Vagina (tissue), 2 donors: ENCODE data around the gene PIP4K2C. TPM values are rescaled to one million over a fixed set of nuclear protein-coding genes. Genes with fewer than 3 reads are reported as not detected.
"Not testable (repeated sequence)": the region's sequence is repeated elsewhere in the genome, so short reads cannot be mapped to it uniquely, and the experiment has no call there.

Source experiments
- DNase-seq, 2 donors: peaks; one replicate each; pipeline ENCODE4 v3.0.0-alpha.2; 2017; ENCODE audit errors: extremely low spot score in 2 of 2
- H3K27ac ChIP-seq: fragments of 200-600 bp; sonication (generic); one replicate; pipeline ENCODE4 v1.5.1; 2019
- H3K27me3 ChIP-seq: fragments of 200-600 bp; sonication (generic); one replicate; pipeline ENCODE4 v1.5.1; 2019
- H3K36me3 ChIP-seq, 2 donors: fragments of 200-600 bp; sonication (generic); one replicate each; pipeline ENCODE4 v1.5.1; 2017 to 2019
- H3K4me1 ChIP-seq: fragments of 200-600 bp; sonication (generic); one replicate; pipeline ENCODE4 v1.5.1; 2019
- H3K4me3 ChIP-seq, 2 donors: fragments of 200-600 bp; sonication (generic); 1 replicate in 1 of 2; 2 replicates in 1 of 2; pipeline ENCODE4 v1.5.1; 2016 to 2019
- H3K9me3 ChIP-seq: fragments of 200-600 bp; sonication (generic); one replicate; pipeline ENCODE4 v1.5.1; 2019
- POLR2A ChIP-seq, 2 donors: fragments of 450-650 bp; IDR thresholded peaks; one replicate each; pipeline ENCODE4 v1.6.1; 2017; ENCODE audit warnings: antibody characterized with exemption in 2 of 2, mild to moderate bottlenecking in 2 of 2, moderate library complexity in 2 of 2
- POLR2AphosphoS5 ChIP-seq, 2 donors: sonication (generic); formaldehyde crosslinking; IDR thresholded peaks; one replicate each; pipeline ENCODE4 v1.9.0; 2017; ENCODE audit warnings: antibody characterized with exemption in 2 of 2, mild to moderate bottlenecking in 2 of 2, low read depth in 1 of 2; ENCODE audit not compliant: insufficient read depth in 1 of 2
- intact Hi-C: fragments of 100-400 bp; cut with DNase I; formaldehyde crosslinking; loops from one replicate; pipeline ENCODE4 v1.15.1; 2023
- total RNA-seq: library from RNA; depleted of rRNA; stranded (reverse); fragments of >200 nt; gene quantifications from one replicate; pipeline ENCODE4 v1.2.3, GENCODE V29; 2016
- TF ChIP-seq, protein P1 (sequence below), 3 experiments: fragments of 450-650 bp in 2 of 3; fragments of 200-600 bp in 1 of 3; sonication (generic) in 1 of 3; IDR thresholded peaks; one replicate each; pipeline ENCODE4 v1.5.1; 2017 to 2019; ENCODE audit warnings: antibody characterized with exemption in 3 of 3, mild to moderate bottlenecking in 2 of 3, moderate library complexity in 2 of 3

The PIP4K2C gene
- total RNA-seq, 1 donor from 2014 or later = 16.7 TPM

DNA sequence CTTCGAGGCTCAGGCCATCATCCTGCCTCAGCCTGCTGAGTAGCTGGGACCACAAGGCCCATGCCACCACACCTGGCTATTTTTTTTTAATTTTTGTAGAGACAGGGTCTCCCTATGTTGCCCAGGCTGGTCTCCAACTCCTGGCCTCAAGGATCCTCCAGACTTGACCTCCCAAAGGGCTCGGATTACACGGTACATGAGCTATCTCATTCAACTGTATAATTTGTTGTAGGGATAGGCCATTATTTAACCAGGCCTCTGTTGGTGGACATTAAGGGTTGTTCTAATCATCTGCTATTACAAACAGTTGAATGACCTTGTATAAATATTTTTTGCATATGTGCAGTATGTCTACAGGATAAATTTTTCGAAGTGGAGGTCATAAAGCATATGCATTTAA is 32.1 kb upstream of the PIP4K2C start:
- Histone ChIP-seq H3K4me1 (no peaks in the 10 kb centered on the region), H3K27me3 (no peaks in the 10 kb centered on the region), H3K36me3 (no peaks in the 10 kb centered on the region), H3K27ac (no peak overlapping the region), H3K9me3 (no peaks in the 10 kb centered on the region), H3K4me3 (no peak overlapping the region)
- TF ChIP-seq, protein P1, sequence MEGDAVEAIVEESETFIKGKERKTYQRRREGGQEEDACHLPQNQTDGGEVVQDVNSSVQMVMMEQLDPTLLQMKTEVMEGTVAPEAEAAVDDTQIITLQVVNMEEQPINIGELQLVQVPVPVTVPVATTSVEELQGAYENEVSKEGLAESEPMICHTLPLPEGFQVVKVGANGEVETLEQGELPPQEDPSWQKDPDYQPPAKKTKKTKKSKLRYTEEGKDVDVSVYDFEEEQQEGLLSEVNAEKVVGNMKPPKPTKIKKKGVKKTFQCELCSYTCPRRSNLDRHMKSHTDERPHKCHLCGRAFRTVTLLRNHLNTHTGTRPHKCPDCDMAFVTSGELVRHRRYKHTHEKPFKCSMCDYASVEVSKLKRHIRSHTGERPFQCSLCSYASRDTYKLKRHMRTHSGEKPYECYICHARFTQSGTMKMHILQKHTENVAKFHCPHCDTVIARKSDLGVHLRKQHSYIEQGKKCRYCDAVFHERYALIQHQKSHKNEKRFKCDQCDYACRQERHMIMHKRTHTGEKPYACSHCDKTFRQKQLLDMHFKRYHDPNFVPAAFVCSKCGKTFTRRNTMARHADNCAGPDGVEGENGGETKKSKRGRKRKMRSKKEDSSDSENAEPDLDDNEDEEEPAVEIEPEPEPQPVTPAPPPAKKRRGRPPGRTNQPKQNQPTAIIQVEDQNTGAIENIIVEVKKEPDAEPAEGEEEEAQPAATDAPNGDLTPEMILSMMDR (IDR thresholded peaks at IDR 0.05) = no peak
- TF ChIP-seq POLR2AphosphoS5 (IDR thresholded peaks at IDR 0.05; ENCODE audit: insufficient read depth in 1 of 2, low read depth in 1 of 2) (no peak), POLR2A (IDR thresholded peaks at IDR 0.05) (no peak)
- intact Hi-C loops = no loop called here
- DNase-seq = no peak

DNA sequence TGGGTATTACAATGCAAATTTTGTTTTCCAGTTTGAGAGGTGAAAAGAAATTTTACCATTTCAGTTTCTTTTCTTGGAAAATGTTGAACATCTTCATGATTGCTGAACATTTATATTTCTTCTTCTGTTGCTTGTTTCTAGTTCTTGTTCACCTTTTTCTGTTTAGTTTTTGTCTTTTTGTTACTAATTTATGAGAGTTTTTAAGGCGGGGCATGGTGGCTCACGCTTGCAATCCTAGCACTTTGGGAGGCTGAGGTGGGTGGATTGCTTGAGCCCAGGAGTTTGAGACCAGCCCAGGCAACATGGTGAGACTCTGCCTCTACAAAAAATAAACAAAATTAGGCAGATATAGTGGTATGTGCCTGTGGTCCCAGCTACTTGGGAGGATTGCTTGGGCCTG is 30.5 kb upstream of the PIP4K2C start:
- Histone ChIP-seq H3K27ac (no peak overlapping the region), H3K4me3 (no peak overlapping the region), H3K4me1 (no peaks in the 10 kb centered on the region), H3K36me3 (no peaks in the 10 kb centered on the region), H3K9me3 (no peaks in the 10 kb centered on the region), H3K27me3 (no peaks in the 10 kb centered on the region)
- TF ChIP-seq POLR2A (IDR thresholded peaks at IDR 0.05) (no peak), POLR2AphosphoS5 (IDR thresholded peaks at IDR 0.05; ENCODE audit: insufficient read depth in 1 of 2, low read depth in 1 of 2) (no peak)
- intact Hi-C loops = no loop called here
- no peak for DNase-seq

GRCh38 chr12:57561117-57561516 is 29.9 kb upstream of the PIP4K2C start:
- H3K4me3 ChIP-seq, H3K9me3 ChIP-seq, intact Hi-C loops, H3K36me3 ChIP-seq, DNase-seq, H3K27ac ChIP-seq, H3K27me3 ChIP-seq, H3K4me1 ChIP-seq: not testable (repeated sequence)

GRCh38 chr12:57563358-57563757 is 27.6 kb upstream of the PIP4K2C start:
- H3K4me3 ChIP-seq = no peak overlapping the region
- no peak overlapping the region for H3K27ac ChIP-seq
- intact Hi-C loops = no loop called here
- H3K9me3 ChIP-seq = no peaks in the 10 kb centered on the region
- H3K4me1 ChIP-seq = no peaks in the 10 kb centered on the region
- no peak for DNase-seq
- no peak for TF ChIP-seq POLR2A (IDR thresholded peaks at IDR 0.05)
- no peaks in the 10 kb centered on the region for H3K36me3 ChIP-seq
- H3K27me3 ChIP-seq = no peaks in the 10 kb centered on the region

GRCh38 chr12:57564178-57564740 is 26.7 kb upstream of the PIP4K2C start:
- Histone ChIP-seq H3K4me3 (no peak overlapping the region), H3K27me3 (no peaks in the 10 kb centered on the region), H3K4me1 (no peaks in the 10 kb centered on the region), H3K36me3 (no peaks in the 10 kb centered on the region), H3K9me3 (no peaks in the 10 kb centered on the region), H3K27ac (no peak overlapping the region)
- DNase-seq = no peak
- intact Hi-C loops = no loop called here
- TF ChIP-seq, protein P1 (IDR thresholded peaks at IDR 0.05) = no peak
- TF ChIP-seq POLR2A (IDR thresholded peaks at IDR 0.05) = no peak
- no peak for TF ChIP-seq POLR2AphosphoS5 (IDR thresholded peaks at IDR 0.05; ENCODE audit: insufficient read depth in 1 of 2, low read depth in 1 of 2)

DNA sequence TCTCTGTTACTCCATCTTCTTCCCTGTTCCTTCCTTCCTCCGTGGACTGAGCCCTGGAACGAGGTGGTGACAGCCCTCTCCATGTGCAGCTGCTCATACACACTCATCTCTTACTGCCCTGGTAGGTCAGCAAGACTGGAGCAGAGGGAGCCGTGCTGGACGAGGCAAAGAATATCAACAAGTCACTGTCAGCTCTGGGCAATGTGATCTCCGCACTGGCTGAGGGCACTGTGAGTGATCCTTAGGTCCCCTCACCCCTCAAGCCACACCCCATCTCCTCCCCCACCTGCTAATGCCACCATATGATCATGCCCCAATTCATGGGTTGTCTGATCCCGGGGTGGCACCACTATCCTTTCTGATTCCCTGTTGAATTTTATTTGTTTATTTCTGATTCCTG is 22.2 kb upstream of the PIP4K2C start:
- TF ChIP-seq, protein P1 (IDR thresholded peaks at IDR 0.05) = no peak
- TF ChIP-seq POLR2AphosphoS5 (IDR thresholded peaks at IDR 0.05; ENCODE audit: insufficient read depth in 1 of 2, low read depth in 1 of 2) = no peak
- TF ChIP-seq POLR2A (IDR thresholded peaks at IDR 0.05) = no peak
- Histone ChIP-seq H3K9me3 (no peaks in the 10 kb centered on the region), H3K36me3 (no peaks in the 10 kb centered on the region), H3K4me3 (no peak overlapping the region), H3K27me3 (no peaks in the 10 kb centered on the region), H3K4me1 (no peaks in the 10 kb centered on the region), H3K27ac (no peak overlapping the region)
- intact Hi-C loops = no loop called here
- no peak for DNase-seq
